HepG2 (cell line): Measurements from ENCODE around the gene CLDN7. TPM values are rescaled to one million over a fixed set of nuclear protein-coding genes. Genes with fewer than 3 reads are reported as not detected.
A peak's percentile ranks its signal among the peaks of the same experiment; 100 is the strongest.

Experiments used
- ATF7 ChIP-seq, 2 experiments: fragments of 450-650 bp in 1 of 2; sonication (generic) in 1 of 2; formaldehyde crosslinking in 1 of 2; IDR thresholded peaks; 2 replicates each; pipeline versions ENCODE4 v1.4.0 to v1.6.1; 2016 to 2020; ENCODE audit warnings: antibody characterized with exemption in 1 of 2, mild to moderate bottlenecking in 1 of 2, missing genetic modification reagents in 1 of 2
- DR1 ChIP-seq: sonication (generic); formaldehyde crosslinking; IDR thresholded peaks from 2 replicates; pipeline ENCODE4 v1.8.0; 2021; ENCODE audit warnings: mild to moderate bottlenecking, missing genetic modification reagents, inconsistent platforms
- FOXJ3 ChIP-seq: sonication (generic); formaldehyde crosslinking; IDR thresholded peaks from 2 replicates; pipeline ENCODE4 v1.4.0; 2020; ENCODE audit warnings: missing genetic modification reagents, mild to moderate bottlenecking, borderline replicate concordance
- HES4 ChIP-seq: sonication (generic); formaldehyde crosslinking; IDR thresholded peaks from 2 replicates; pipeline ENCODE4 v1.9.0; 2021; ENCODE audit warnings: mild to moderate bottlenecking, missing genetic modification reagents, borderline replicate concordance
- MATR3 ChIP-seq: sonication (generic); formaldehyde crosslinking; IDR thresholded peaks from 2 replicates; pipeline ENCODE4 v1.4.0; 2020; ENCODE audit warnings: missing genetic modification reagents
- MNT ChIP-seq: fragments of 450-650 bp; IDR thresholded peaks from 2 replicates; pipeline ENCODE4 v1.6.1; 2016
- SOX5 ChIP-seq: IDR thresholded peaks from 2 replicates; pipeline ENCODE4 v1.6.1; 2016; ENCODE audit warnings: borderline replicate concordance
- TARDBP ChIP-seq: sonication (generic); formaldehyde crosslinking; IDR thresholded peaks from 2 replicates; pipeline ENCODE4 v1.8.0; 2022; ENCODE audit warnings: mild to moderate bottlenecking, missing genetic modification reagents
- ZBTB8A ChIP-seq: sonication (generic); formaldehyde crosslinking; IDR thresholded peaks from 2 replicates; pipeline ENCODE4 v1.4.0; 2020; ENCODE audit warnings: mild to moderate bottlenecking, low read depth, missing genetic modification reagents, borderline replicate concordance
- ZNF318 ChIP-seq: sonication (generic); formaldehyde crosslinking; IDR thresholded peaks from 2 replicates; pipeline ENCODE4 v1.4.0; 2020; ENCODE audit warnings: mild to moderate bottlenecking, missing genetic modification reagents
- ZNF672 ChIP-seq: sonication (generic); formaldehyde crosslinking; IDR thresholded peaks from 2 replicates; pipeline ENCODE4 v1.8.1; 2022; ENCODE audit warnings: missing genetic modification reagents
- ZNF788 ChIP-seq: sonication (generic); formaldehyde crosslinking; IDR thresholded peaks from 2 replicates; pipeline ENCODE4 v1.5.0; 2020; ENCODE audit warnings: mild to moderate bottlenecking, missing genetic modification reagents, borderline replicate concordance
- ZSCAN21 ChIP-seq: sonication (generic); formaldehyde crosslinking; IDR thresholded peaks from 2 replicates; pipeline ENCODE4 v1.8.0; 2022; ENCODE audit warnings: mild to moderate bottlenecking, missing genetic modification reagents, moderate library complexity, borderline replicate concordance
- ZSCAN9 ChIP-seq: IDR thresholded peaks from 2 replicates; pipeline ENCODE4 v1.6.1; 2016; ENCODE audit warnings: borderline replicate concordance
- ZXDC ChIP-seq: sonication (generic); formaldehyde crosslinking; IDR thresholded peaks from 2 replicates; pipeline ENCODE4 v1.5.0; 2020; ENCODE audit warnings: mild to moderate bottlenecking, missing genetic modification reagents
- polyA plus RNA-seq, 8 experiments: library from polyadenylated mRNA; depleted of rRNA in 3 of 8; stranded (reverse) in 7 of 8; unstranded in 1 of 8; fragments of >200 nt; fragmentation: Illumina TruSeq in 4 of 8; extraction: Trizol in 4 of 8; gene quantifications; 2 replicates each; pipeline versions ENCODE4 v1.2.1 to v1.2.3, GENCODE V29; 2011 to 2016; ENCODE audit warnings: low read depth in 4 of 8, missing spikeins in 1 of 8, mixed read lengths in 1 of 8; ENCODE audit not compliant: insufficient read depth in 1 of 8
- total RNA-seq, 5 experiments: library from RNA; depleted of rRNA; stranded (reverse); fragments of >200 nt; fragmentation: Illumina TruSeq; extraction: Trizol; gene quantifications; 2 replicates each; pipeline ENCODE4 v1.2.3, GENCODE V29; 2016; ENCODE audit warnings: low read depth in 1 of 5

Gene CLDN7
- total and polyA plus RNA-seq, 2 of the 13 experiments (the other 11 are each of a cell fraction or from before 2014, with no cell fraction given), result not detected

- peak; percentile 97 for TF ChIP-seq MNT
- TF ChIP-seq ZSCAN9 (CRISPR knock-in tag), result 0 out of 2 replicates have a peak, but pooled peaks have one; percentile 40
- 0 out of 2 replicates have a peak, but pooled peaks have one; percentile 24 for TF ChIP-seq FOXJ3 (CRISPR knock-in tag)
- peak; percentile 52; the same call in 1 of the 2 replicates for TF ChIP-seq DR1
- TF ChIP-seq HES4, result 0 out of 2 replicates have a peak, but pooled peaks have one; percentile 32
- 0 out of 2 replicates have a peak, but pooled peaks have one; percentile 74 for TF ChIP-seq ZNF672
- TF ChIP-seq ZNF788, result peak; percentile 90
- TF ChIP-seq ZSCAN21 (CRISPR knock-in tag), result peak; percentile 63; the same call in 1 of the 2 replicates
- TF ChIP-seq ZXDC (CRISPR knock-in tag), result peak; percentile 80; the same call in 1 of the 2 replicates
- no peak for TF ChIP-seq ATF7 (IDR thresholded peaks at IDR 0.05)
- peak; percentile 53; the same call in 1 of the 2 replicates for TF ChIP-seq ATF7 (CRISPR knock-in tag; IDR thresholded peaks at IDR 0.05)
- TF ChIP-seq MATR3 (CRISPR knock-in tag), result no peak
- peak; percentile 80 for TF ChIP-seq TARDBP (CRISPR knock-in tag)
- peak; percentile 63; the same call in 1 of the 2 replicates for TF ChIP-seq SOX5 (CRISPR knock-in tag)
- TF ChIP-seq ZBTB8A (CRISPR knock-in tag), result no peak
- peak; percentile 100 for TF ChIP-seq ZNF318 (CRISPR knock-in tag)
Measured at GRCh38 chr17:7234083-7234951, 28.0 kb downstream of the CLDN7 start, which contains the start of gene DVL2 (continued).
